HG03342 (cell line): ENCODE measurements around the gene SLC13A5.

Experiments used
- ATAC-seq: cut with Tn5 transposase; IDR thresholded peaks from one replicate; pipeline ENCODE4 v1.9.1; 2021; ENCODE audit warnings: mild to moderate bottlenecking, moderate library complexity; ENCODE audit not compliant: unreplicated experiment

The SLC13A5 gene

DNA sequence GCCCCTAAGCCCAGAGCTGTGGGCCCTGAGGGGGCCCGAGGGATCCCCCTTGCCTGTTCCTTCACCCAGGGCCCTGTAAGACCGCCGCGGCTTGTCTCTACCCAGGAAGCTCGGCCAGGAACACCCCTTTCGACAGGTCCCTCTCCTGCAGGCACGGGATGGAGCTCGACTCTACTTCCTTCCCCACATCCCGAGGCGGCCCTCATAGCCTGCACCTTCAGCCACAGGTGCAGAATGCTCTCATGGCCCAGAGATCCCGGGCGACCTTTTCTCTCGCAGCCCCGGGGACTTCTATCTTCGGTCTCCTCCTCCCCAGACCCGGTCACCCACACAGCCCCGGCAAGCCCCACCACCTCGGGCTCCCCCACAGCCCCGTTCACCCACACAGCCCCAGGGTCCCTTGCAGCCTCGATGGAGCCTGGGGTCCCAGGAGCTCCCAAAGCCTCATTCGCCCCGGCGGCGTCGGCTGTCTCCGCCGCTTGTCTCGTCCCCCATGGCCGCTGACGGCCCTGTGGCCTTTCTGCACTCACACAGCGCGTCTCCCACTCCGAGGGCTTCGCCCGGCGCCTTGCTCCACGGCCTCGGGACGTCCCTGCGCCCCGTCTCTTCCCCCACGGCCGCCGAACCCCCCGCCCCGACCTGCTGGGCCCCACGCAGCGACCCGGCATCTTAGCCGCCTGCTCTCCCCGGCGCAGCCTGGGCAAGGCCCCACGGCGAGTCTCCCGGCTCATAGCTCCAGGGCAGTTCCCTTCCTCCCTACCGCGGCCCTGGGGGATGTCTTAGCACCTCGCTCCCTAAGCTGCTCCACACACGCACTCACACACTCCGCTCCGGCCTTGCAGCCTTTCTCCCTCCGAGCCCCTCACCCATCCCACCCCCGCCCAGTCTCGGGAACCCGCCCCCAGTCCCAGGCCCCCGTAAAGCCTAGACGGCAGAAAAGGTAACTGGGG, 73.3 kb downstream of the SLC13A5 start:
- ATAC-seq: peak; percentile 14

DNA sequence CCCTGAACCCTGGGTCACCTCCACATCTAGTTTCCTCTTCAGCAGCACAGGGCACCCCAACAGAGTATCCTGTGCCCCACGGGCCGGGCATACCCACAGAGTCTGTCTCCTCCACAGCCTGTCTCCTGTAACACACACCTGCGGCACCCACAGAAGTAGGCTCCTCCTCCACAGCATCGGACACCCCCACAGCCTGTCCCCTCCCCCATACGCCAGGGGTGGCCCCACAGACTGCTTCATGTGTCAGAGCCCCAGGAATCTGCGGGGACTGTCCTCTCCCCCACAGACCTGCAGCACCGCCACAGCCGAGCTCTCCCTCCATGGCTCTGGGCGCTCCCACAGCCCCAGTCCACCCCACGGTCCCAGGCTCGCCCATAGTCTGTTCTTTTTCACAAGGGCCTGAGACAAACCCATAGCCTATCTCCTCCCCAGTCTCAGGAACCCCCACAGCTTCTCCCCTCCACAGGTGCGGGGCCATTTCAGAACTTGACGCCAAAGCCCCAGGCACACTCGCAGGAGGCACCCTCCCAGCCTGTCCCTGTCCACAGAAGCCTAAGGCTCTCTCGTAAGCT, 74.1 kb downstream of the SLC13A5 start:
- ATAC-seq: no peak

DNA sequence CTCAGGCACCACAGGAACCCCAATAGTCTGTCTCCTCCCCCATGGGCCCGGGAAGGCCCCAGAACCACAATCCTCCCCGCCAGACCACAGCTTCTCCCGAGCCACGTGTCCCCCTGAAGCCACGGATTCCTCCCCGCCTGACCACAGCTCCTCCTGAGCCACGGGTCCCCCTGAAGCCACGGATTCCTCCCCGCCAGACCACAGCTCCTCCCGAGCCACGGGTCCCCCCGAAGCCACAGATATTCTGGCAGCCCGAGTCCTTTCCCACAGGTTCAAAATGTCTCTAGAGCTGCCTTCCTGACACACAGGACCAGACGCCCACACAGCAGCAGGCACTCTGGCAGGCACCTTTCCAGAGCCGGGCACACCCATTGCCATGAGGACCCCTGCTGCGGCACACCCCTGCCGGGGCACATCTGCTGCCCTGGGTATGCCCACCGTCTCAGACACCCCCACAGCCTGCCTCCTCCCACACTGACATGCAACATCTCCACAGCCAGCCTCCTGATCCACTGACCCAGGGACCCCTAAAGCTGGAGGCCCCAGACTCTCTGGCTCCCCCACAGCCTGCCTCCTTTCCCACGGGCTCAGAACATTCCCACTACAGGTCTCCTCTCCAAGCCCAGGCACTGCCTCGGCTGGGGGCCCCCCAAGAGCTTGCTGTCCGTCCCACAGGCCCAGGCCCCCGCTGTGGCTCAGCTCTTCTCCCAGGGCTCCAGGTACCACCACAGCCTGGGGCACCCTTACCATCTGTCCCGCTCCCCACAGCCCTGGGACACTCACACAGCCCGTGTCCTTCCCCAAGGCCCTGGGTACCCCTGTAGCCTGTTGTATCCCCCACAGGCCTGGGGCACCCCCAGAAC, 74.9 kb downstream of the SLC13A5 start:
- no peak for ATAC-seq

DNA sequence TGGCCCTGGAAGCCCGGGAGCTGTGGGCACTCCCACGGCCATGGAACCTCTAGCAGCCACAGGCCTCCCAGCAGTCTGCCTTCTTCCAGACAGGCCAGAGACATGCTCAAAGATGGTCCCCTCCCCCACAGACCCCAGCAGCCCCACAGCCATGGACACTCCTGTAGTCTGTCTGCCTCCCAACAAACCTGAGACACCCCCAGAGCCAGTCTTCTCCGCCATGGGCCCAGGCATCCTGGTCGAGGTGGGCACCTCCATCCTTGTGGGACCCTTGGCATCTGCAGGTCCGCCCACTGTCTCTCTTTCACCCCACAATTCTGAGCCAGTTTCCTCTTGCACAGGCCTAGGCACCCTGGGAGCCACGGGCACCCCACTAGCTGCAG, 75.7 kb downstream of the SLC13A5 start:
- no peak for ATAC-seq

DNA sequence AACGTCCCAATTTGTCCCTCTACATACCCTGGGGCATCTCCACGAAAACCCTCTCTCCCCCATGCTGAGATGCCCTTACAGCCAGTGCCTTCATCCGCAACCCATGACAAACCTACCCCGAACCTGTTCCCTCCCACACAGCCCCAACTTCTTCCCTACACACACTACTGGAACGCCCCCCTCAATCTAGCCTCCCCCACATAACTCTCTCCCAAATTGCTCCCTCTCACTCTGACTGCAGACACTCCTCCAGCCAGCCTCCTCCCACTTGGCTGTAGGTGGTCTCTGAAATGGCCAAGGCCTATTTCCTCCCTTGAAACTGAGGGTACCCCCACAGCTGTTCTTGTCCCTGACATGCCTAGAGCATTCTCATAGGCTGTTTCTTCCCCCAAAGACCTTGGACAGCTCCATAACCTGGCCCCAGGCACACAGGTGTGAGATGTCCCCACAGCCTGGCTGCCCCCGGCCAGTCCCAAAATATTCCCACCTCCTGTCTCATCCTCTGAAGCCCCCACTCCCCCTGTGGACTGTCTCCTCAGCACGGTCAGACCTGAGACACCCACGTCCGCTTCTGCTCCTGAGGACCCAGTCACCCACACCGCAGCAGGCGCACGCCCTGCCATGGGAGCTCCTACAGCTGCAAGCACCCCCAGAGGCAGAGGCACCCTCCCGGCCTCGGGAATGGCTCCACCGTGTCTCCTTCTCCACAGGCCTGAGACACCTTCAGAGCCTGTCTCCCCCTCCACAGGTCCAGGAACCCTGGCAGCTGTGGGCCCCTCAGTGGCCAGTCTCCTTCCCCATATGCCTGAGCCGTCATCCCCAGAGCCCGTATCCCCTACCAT, 76.3 kb downstream of the SLC13A5 start:
- ATAC-seq: no peak

DNA sequence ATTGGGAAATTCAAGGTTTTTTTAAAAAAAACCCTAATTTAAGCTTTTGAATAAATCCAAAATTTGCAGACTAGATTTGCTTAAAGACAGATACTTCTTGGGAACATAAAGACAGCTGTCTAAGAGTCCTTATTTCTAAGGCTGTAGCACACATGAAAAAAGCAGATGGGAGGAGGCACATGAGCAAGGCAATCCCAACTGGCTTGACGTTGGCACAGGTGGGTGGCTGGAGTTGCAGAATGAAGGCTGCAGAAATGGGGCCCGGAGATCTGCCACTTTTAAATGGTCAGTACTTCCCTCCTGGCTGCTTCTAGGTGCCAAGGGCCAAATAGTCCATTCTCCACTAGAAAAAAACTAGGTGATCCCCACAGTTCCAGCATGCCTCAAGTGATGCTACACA, 77.1 kb downstream of the SLC13A5 start:
- ATAC-seq: no peak
